A673 (cell line): ENCODE data around the gene CAVIN2. TPM values are rescaled to one million over a fixed set of nuclear protein-coding genes. Genes with fewer than 3 reads are reported as not detected.

Experiments used
- BruUV-seq: library from RNA; stranded (reverse); fragments of 400-500 nt; replicated peaks from 2 replicates; lab custom pipeline; 2021; lab: Mats Ljungman, UMichigan
- CTCF ChIA-PET: fragments of 300-600 bp; sonication (Branson Sonifier 250); formaldehyde crosslinking; loops from one replicate; lab custom pipeline; 2022; ENCODE audit warnings: antibody characterized with exemption; lab: Charles Lee
- POLR2A ChIA-PET: fragments of 300-600 bp; sonication (Branson Sonifier 250); formaldehyde crosslinking; loops from one replicate; lab custom pipeline; 2022; ENCODE audit warnings: antibody characterized with exemption; ENCODE audit not compliant: low non-redundant PET; lab: Charles Lee
- DNase-seq: peaks from one replicate; pipeline ENCODE4 v3.0.0-alpha.2; 2015; ENCODE audit warnings: low spot score
- H3K27ac ChIP-seq: fragments of 200-600 bp; sonication (generic); 2 replicates; pipeline ENCODE4 v1.5.1; 2016; ENCODE audit warnings: mixed run types, low read depth, mild to moderate bottlenecking, mixed read lengths, antibody characterized with exemption, low read length; ENCODE audit not compliant: poor library complexity, severe bottlenecking
- H3K27me3 ChIP-seq: fragments of 200-600 bp; sonication (generic); replicated peaks from 2 replicates; pipeline ENCODE4 v1.6.1; 2017; ENCODE audit warnings: mixed run types, low read depth, mild to moderate bottlenecking, mixed read lengths, antibody characterized with exemption, low read length; ENCODE audit not compliant: insufficient read depth, poor library complexity
- H3K36me3 ChIP-seq: fragments of 200-600 bp; sonication (generic); 2 replicates; pipeline ENCODE4 v1.6.1; 2016; ENCODE audit warnings: mixed run types, mild to moderate bottlenecking, mixed read lengths, antibody characterized with exemption, low read length; ENCODE audit not compliant: insufficient read depth, poor library complexity, severe bottlenecking
- H3K4me1 ChIP-seq: fragments of 200-600 bp; sonication (generic); 2 replicates; pipeline ENCODE4 v1.6.1; 2017; ENCODE audit warnings: mixed run types, mild to moderate bottlenecking, mixed read lengths, antibody characterized with exemption, low read length; ENCODE audit not compliant: insufficient read depth, poor library complexity, severe bottlenecking
- H3K4me3 ChIP-seq: fragments of 200-600 bp; sonication (generic); 2 replicates; pipeline ENCODE4 v1.5.1; 2016; ENCODE audit warnings: low read depth, mixed run types, mild to moderate bottlenecking, mixed read lengths, low read length; ENCODE audit not compliant: poor library complexity, severe bottlenecking
- H3K9me3 ChIP-seq: fragments of 200-600 bp; sonication (generic); 2 replicates; pipeline ENCODE4 v1.6.1; 2016; ENCODE audit warnings: mixed run types, low read depth, mild to moderate bottlenecking, mixed read lengths, antibody characterized with exemption, low read length; ENCODE audit not compliant: poor library complexity, severe bottlenecking
- CTCF ChIP-seq: fragments of 300-800, 200-600 bp; sonication (generic); conservative IDR thresholded peaks from 2 replicates; pipeline ENCODE4 v1.5.1; 2017; ENCODE audit warnings: low read depth, mild to moderate bottlenecking, antibody characterized with exemption, low read length, moderate library complexity, mixed read lengths
- EZH2 ChIP-seq: fragments of 200-600 bp; sonication (generic); IDR thresholded peaks from 2 replicates; pipeline ENCODE4 v1.6.1; 2017; ENCODE audit warnings: borderline replicate concordance, low read depth, mild to moderate bottlenecking, mixed read lengths, antibody characterized with exemption, low read length; ENCODE audit not compliant: poor library complexity, severe bottlenecking
- intact Hi-C: fragments of 100-400 bp; cut with micrococcal nuclease; formaldehyde crosslinking; loops from one replicate; pipeline ENCODE4 v1.10.0; 2022; ENCODE audit not compliant: unreplicated experiment
- total RNA-seq: library from RNA; stranded (reverse); gene quantifications from 2 replicates; pipeline ENCODE4 v1.2.3, GENCODE V29; 2021

The CAVIN2 gene
- total RNA-seq, 1 experiment from 2014 or later = 0.28 TPM

GRCh38 chr2:191800874-191801273 is 46.0 kb downstream of the CAVIN2 start:
- peaks cover 4% of the 10 kb centered on the region for H3K4me1 ChIP-seq
- H3K36me3 ChIP-seq = no peaks in the 10 kb centered on the region
- no peaks in the 10 kb centered on the region for H3K9me3 ChIP-seq
- intact Hi-C loops = no loop called here
- no peaks in the 10 kb centered on the region for H3K27me3 ChIP-seq
- no peak overlapping the region for H3K27ac ChIP-seq
- BruUV-seq = no TSS peak
- CTCF ChIA-PET = no interaction called here
- no peak for TF ChIP-seq CTCF
- TF ChIP-seq EZH2 = no peak
- POLR2A ChIA-PET = no interaction called here
- DNase-seq = no peak
- H3K4me3 ChIP-seq = no peak overlapping the region

- H3K4me3 ChIP-seq = no peak overlapping the region
- peaks cover 4% of the 10 kb centered on the region for H3K4me1 ChIP-seq
- intact Hi-C loops = no loop called here
- ChIA-PET CTCF (no interaction called here), POLR2A (no interaction called here)
- H3K27me3 ChIP-seq = no peaks in the 10 kb centered on the region
- TF ChIP-seq CTCF (no peak), EZH2 (no peak)
- no peak overlapping the region for H3K27ac ChIP-seq
- H3K36me3 ChIP-seq = no peaks in the 10 kb centered on the region
- H3K9me3 ChIP-seq = no peaks in the 10 kb centered on the region
- no peak for DNase-seq
- no TSS peak for BruUV-seq
Measured at GRCh38 chr2:191799526-191799925, 47.4 kb downstream of the CAVIN2 start.

- no peak overlapping the region for H3K27ac ChIP-seq
- H3K9me3 ChIP-seq = no peaks in the 10 kb centered on the region
- CTCF ChIA-PET = no interaction called here
- BruUV-seq = no TSS peak
- H3K27me3 ChIP-seq = no peaks in the 10 kb centered on the region
- TF ChIP-seq CTCF (no peak), EZH2 (no peak)
- peak; percentile 14 for DNase-seq
- H3K4me3 ChIP-seq = no peak overlapping the region
- H3K4me1 ChIP-seq = peaks cover 4% of the 10 kb centered on the region
- POLR2A ChIA-PET = interaction anchor here (0.7 kb wide), 1 partner anchor 40 kb away, joined by 4 read pairs; no protein-coding TSS in a partner anchor
- H3K36me3 ChIP-seq = no peaks in the 10 kb centered on the region
- intact Hi-C loops = no loop called here
Measured at GRCh38 chr2:191797942-191798876, 48.7 kb downstream of the CAVIN2 start.
